ENCODE measurements around the gene PAXX. TPM values are rescaled to one million over a fixed set of nuclear protein-coding genes. Genes with fewer than 3 reads are reported as not detected.
"Not testable (repeated sequence)": the region's sequence is repeated elsewhere in the genome, so short reads cannot be mapped to it uniquely, and the experiment has no call there.

Gene PAXX
- total RNA-seq, 1 donor from 2014 or later, result 79.4 TPM

- no peaks in the 10 kb centered on the region for H3K36me3 Mint-ChIP-seq (ENCODE audit: low read depth)
- peak overlapping the region; percentile 83 for H3K4me3 Mint-ChIP-seq
- H3K4me1 Mint-ChIP-seq (ENCODE audit: low read depth), result peaks cover 18% of the 10 kb centered on the region
- intact Hi-C loops (cut with micrococcal nuclease), result loop anchor here (5.0 to 10.0 kb wide), 4 partner anchors 80 to 542 kb away; partner anchors contain the start of genes C8G, RNF208 and SEC16A
- H3K9me3 Mint-ChIP-seq, result no peaks in the 10 kb centered on the region
- no peak for DNase-seq (ENCODE audit: low spot score)
- no peaks in the 10 kb centered on the region for H3K27me3 Mint-ChIP-seq (ENCODE audit: insufficient read depth)
- H3K27ac Mint-ChIP-seq, result no peak overlapping the region
Measured at GRCh38 chr9:137026828-137027227, 34.6 kb downstream of the PAXX start.

DNA sequence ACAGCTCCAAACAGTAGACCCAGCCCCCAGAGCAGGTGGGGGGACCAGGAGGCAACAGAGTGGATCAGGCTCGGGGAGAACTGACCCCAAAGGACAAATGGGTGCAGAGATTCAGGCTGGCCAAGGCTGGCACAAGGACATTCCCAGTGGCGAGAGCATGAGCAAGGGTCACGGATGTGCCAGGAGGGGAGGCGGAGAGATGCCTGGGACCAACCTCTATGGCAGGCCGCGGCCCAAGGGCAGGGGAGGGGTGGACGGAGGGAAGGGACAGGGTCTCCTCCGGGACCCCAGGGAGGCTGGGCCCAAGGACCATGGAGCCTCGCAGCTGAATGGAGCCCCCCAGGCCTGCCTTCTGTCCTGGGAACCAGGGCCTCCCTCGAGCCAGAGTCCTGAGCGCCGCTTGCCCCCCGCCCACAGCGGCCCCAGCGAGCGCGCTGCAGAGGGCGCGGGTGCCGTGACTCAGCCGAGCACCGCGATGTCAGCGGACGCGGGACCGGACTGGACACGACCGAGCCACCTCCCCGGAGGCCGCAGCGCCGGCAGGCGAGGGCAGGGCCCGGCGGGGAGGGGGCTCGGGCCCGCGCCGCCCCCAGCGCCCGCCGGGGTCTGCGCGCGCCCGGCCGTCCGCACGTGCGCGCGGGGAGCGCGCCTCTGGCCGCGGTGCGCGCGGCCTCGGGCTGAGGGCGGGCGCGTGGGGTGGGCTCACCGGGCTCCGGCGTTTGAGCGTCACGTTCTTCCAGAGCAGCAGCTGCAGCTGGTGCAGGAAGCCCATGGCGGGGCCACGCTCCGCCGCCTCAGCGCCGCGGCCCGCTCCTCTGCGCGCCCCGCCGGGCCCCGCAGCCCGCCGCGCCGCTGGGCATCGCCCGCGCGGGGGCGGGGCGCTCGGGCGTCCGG is 35.4 kb downstream of the PAXX start, which contains the start of gene ABCA2:
TSS of gene ABCA2 (minus strand) at position 869 of the 894 bp plus-strand sequence. CDS start at position 772, 97 bp downstream.
- intact Hi-C loops (cut with micrococcal nuclease), result loop anchor here (2.0 to 10.0 kb wide), 5 partner anchors 39 to 543 kb away; partner anchors contain the start of genes C8G, RNF208 and SEC16A
- no peaks in the 10 kb centered on the region for H3K9me3 Mint-ChIP-seq
- no peaks in the 10 kb centered on the region for H3K36me3 Mint-ChIP-seq (ENCODE audit: low read depth)
- peak within 1 kb of the TSS; percentile 58 for H3K27ac Mint-ChIP-seq
- no peaks in the 10 kb centered on the region for H3K27me3 Mint-ChIP-seq (ENCODE audit: insufficient read depth)
- peaks cover 18% of the 10 kb centered on the region for H3K4me1 Mint-ChIP-seq (ENCODE audit: low read depth)
- H3K4me3 Mint-ChIP-seq, result peak within 1 kb of the TSS; percentile 83
- DNase-seq (ENCODE audit: low spot score), result no peak

- no peaks in the 10 kb centered on the region for H3K27me3 Mint-ChIP-seq (ENCODE audit: insufficient read depth)
- H3K27ac Mint-ChIP-seq, result peak overlapping the region; percentile 58
- intact Hi-C loops (cut with micrococcal nuclease), result loop anchor here (1.0 to 10.0 kb wide), 6 partner anchors 18 to 544 kb away; partner anchors contain the start of genes C8G, NPDC1, RNF208 and SEC16A
- peak; percentile 69 for DNase-seq (ENCODE audit: low spot score)
- H3K9me3 Mint-ChIP-seq, result no peaks in the 10 kb centered on the region
- H3K4me1 Mint-ChIP-seq (ENCODE audit: low read depth), result peaks cover 25% of the 10 kb centered on the region
- no peaks in the 10 kb centered on the region for H3K36me3 Mint-ChIP-seq (ENCODE audit: low read depth)
- H3K4me3 Mint-ChIP-seq, result peak overlapping the region; percentile 80
Measured at GRCh38 chr9:137028263-137029057, 36.2 kb downstream of the PAXX start.

DNA sequence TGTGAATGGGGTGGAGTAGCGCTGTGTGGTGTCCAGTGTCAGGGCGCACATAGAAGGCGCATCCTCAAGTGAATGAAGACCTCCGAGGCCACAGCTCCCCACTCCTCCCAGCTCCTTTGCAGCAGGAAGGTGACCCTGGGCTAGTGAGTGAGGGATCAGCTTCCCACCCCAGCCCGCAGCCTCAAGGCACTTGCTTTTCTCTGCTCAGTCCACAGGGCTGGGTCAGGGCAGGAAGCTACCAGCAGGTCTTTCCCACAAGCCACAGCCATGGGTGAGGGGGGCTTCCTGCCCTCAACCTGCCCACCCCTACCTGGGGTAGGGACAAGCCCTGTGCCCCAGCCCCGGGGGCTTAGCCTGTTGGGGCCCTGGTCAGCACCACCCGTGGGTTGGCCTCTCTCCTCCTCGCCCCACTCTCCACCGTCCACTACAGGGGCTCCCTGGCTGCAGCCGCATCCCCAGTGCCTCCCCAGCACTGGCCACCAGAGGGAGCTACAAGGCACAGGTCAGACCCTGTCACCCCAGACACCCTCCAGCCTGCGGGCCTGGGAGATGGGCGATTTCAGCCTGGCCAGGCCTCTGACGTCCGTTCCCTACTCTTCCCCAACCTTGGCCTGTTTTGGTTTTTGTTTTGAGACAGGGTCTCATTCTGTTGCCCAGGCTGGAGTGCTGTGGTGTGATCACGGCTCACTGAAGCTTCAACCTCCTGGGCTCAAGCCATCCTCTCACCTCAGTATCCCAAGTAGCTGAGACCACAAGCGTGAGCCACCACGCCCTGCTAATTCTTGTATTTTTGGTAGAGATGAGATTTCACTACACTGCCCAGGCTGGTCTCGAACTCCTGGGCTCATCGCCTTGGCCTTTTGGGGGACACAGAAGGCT is 37.1 kb downstream of the PAXX start:
- Mint-ChIP-seq H3K36me3 (ENCODE audit: low read depth) (no peaks in the 10 kb centered on the region), H3K27ac (peak overlapping the region; percentile 67), H3K4me3 (peak overlapping the region; percentile 80), H3K27me3 (ENCODE audit: insufficient read depth) (no peaks in the 10 kb centered on the region), H3K4me1 (ENCODE audit: low read depth) (peaks cover 30% of the 10 kb centered on the region), H3K9me3 (no peaks in the 10 kb centered on the region)
- intact Hi-C loops (cut with micrococcal nuclease), result loop anchor here (1.0 to 10.0 kb wide), 6 partner anchors 17 to 544 kb away; partner anchors contain the start of genes C8G, NPDC1, RNF208 and SEC16A
- DNase-seq (ENCODE audit: low spot score), result peak; percentile 63

DNA sequence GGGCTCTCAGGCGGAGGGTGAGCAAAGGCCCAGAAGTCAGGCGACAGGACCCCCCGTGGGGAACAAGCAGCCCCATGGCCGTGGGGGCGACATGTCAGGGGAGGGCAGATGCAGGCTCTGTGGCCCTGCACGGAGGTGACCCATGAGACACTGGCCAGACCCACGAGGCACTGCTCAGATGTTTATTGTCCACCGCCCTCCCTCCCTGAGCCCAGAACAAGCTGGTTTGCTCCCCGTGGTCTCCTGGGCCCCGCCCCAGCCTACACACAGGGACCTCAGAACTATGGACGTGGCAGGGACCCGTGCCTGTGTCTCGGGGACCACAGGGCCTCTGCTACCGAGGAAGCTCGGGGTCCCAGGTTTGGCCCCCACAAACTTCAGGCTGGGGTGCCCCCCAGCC is 37.8 kb downstream of the PAXX start:
- DNase-seq (ENCODE audit: low spot score), result no peak
- Mint-ChIP-seq H3K4me3 (no peak overlapping the region), H3K4me1 (ENCODE audit: low read depth) (peaks cover 37% of the 10 kb centered on the region), H3K27ac (no peak overlapping the region), H3K9me3 (no peaks in the 10 kb centered on the region), H3K36me3 (ENCODE audit: low read depth) (no peaks in the 10 kb centered on the region), H3K27me3 (ENCODE audit: insufficient read depth) (no peaks in the 10 kb centered on the region)
- intact Hi-C loops (cut with micrococcal nuclease), result no loop called here

- Mint-ChIP-seq H3K9me3 (no peaks in the 10 kb centered on the region), H3K36me3 (ENCODE audit: low read depth) (no peaks in the 10 kb centered on the region), H3K27ac (no peak overlapping the region), H3K4me3 (peak overlapping the region; percentile 60), H3K27me3 (ENCODE audit: insufficient read depth) (no peaks in the 10 kb centered on the region), H3K4me1 (ENCODE audit: low read depth) (peaks cover 41% of the 10 kb centered on the region)
- intact Hi-C loops (cut with micrococcal nuclease), result no loop called here
- DNase-seq (ENCODE audit: low spot score), result no peak
Measured at GRCh38 chr9:137030538-137031527, 38.6 kb downstream of the PAXX start.

DNA sequence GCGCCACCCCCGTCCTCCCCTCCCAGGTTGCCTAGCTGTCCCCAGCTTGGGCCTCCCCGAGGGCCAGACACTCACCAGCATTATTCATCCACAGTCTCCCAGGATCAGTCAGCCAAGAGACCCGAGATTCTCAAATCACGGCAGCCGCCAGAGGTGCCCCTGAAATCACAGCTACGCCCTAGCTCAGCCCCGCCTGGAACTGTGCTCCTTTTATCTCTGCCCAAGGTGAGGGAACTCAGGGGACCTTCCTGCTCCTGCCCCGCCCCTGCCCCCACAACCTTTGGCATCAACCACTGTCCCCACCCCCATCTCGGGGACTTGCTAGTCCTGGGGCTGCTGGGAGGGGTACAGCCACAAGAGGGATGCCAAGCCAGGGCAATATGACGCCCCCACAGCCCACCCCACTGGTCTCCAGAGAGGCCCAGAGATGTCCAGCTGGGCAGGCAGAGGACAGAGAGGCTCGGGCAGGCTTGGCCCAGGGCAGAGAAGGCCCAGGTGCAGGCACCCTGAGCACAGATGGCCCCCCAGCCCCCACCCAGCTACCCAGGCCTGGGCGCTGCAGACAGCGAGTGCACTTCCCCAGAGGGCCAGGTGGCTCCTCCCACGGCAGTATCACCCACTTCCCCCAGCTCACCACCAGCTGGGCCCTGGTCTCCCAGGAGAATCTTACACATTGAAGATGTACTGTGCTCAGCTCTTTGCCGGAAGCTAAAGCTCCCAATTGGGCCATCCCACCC is 39.9 kb downstream of the PAXX start, which contains the start of gene FUT7:
TSS of gene FUT7 (minus strand) at position 185 of the 737 bp plus-strand sequence. CDS start at position 88, 97 bp downstream.
- no peaks in the 10 kb centered on the region for H3K9me3 Mint-ChIP-seq
- no peaks in the 10 kb centered on the region for H3K36me3 Mint-ChIP-seq (ENCODE audit: low read depth)
- no peak for DNase-seq (ENCODE audit: low spot score)
- H3K27ac Mint-ChIP-seq, result no peak within 1 kb of the TSS
- peaks cover 41% of the 10 kb centered on the region for H3K4me1 Mint-ChIP-seq (ENCODE audit: low read depth)
- H3K27me3 Mint-ChIP-seq (ENCODE audit: insufficient read depth), result no peaks in the 10 kb centered on the region
- H3K4me3 Mint-ChIP-seq, result peak within 1 kb of the TSS; percentile 60
- intact Hi-C loops (cut with micrococcal nuclease), result no loop called here

- DNase-seq (ENCODE audit: low spot score), result no peak
- Mint-ChIP-seq H3K36me3 (ENCODE audit: low read depth) (no peaks in the 10 kb centered on the region), H3K9me3 (no peaks in the 10 kb centered on the region), H3K4me3 (no peak overlapping the region), H3K27ac (no peak overlapping the region), H3K4me1 (ENCODE audit: low read depth) (peaks cover 41% of the 10 kb centered on the region), H3K27me3 (ENCODE audit: insufficient read depth) (no peaks in the 10 kb centered on the region)
- intact Hi-C loops (cut with micrococcal nuclease), result no loop called here
Measured at GRCh38 chr9:137032858-137033257, 40.6 kb downstream of the PAXX start.

GRCh38 chr9:137033481-137033880 is 41.3 kb downstream of the PAXX start:
- peaks cover 41% of the 10 kb centered on the region for H3K4me1 Mint-ChIP-seq (ENCODE audit: low read depth)
- H3K27ac Mint-ChIP-seq; H3K36me3 Mint-ChIP-seq (ENCODE audit: low read depth); intact Hi-C loops (cut with micrococcal nuclease); H3K9me3 Mint-ChIP-seq; H3K27me3 Mint-ChIP-seq (ENCODE audit: insufficient read depth); H3K4me3 Mint-ChIP-seq; DNase-seq (ENCODE audit: low spot score): not testable (repeated sequence)

- intact Hi-C loops (cut with micrococcal nuclease), result loop anchor here (2.0 kb wide), 3 partner anchors 33 to 191 kb away; partner anchors contain the start of genes AJM1 and PAXX
- H3K27ac Mint-ChIP-seq, result peak overlapping the region; percentile 87
- no peaks in the 10 kb centered on the region for H3K9me3 Mint-ChIP-seq
- DNase-seq (ENCODE audit: low spot score), result no peak
- H3K27me3 Mint-ChIP-seq (ENCODE audit: insufficient read depth), result no peaks in the 10 kb centered on the region
- peaks cover 36% of the 10 kb centered on the region for H3K4me1 Mint-ChIP-seq (ENCODE audit: low read depth)
- peak overlapping the region; percentile 67 for H3K4me3 Mint-ChIP-seq
- peaks cover 2% of the 10 kb centered on the region for H3K36me3 Mint-ChIP-seq (ENCODE audit: low read depth)
Measured at GRCh38 chr9:137034039-137034708, 42.0 kb downstream of the PAXX start.
